ENCODE measurements around the gene CPNE2.

DNA sequence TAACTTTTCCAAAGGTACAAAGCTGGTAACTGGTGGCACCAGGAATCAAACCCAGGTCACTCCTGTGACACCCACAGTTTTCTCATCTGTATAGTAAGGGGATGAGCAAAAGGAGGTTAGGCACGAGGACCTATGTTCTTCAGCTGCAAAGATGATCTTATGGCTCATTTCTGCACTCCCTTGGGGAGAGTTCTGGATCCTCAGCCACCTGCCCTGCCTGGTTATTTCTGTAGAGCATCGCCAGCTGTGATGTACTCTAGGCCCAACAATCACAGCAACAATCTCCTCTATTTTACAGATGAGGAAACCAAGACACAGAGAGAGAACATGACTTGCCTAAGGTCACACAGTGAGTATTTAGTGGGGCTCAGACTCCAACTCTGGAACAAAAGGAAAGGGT lies 5.4 kb upstream of the CPNE2 start:
- TF ChIP-seq, protein P1, sequence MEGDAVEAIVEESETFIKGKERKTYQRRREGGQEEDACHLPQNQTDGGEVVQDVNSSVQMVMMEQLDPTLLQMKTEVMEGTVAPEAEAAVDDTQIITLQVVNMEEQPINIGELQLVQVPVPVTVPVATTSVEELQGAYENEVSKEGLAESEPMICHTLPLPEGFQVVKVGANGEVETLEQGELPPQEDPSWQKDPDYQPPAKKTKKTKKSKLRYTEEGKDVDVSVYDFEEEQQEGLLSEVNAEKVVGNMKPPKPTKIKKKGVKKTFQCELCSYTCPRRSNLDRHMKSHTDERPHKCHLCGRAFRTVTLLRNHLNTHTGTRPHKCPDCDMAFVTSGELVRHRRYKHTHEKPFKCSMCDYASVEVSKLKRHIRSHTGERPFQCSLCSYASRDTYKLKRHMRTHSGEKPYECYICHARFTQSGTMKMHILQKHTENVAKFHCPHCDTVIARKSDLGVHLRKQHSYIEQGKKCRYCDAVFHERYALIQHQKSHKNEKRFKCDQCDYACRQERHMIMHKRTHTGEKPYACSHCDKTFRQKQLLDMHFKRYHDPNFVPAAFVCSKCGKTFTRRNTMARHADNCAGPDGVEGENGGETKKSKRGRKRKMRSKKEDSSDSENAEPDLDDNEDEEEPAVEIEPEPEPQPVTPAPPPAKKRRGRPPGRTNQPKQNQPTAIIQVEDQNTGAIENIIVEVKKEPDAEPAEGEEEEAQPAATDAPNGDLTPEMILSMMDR (conservative IDR thresholded peaks at IDR 0.05), result no peak
- TF ChIP-seq ZFX (IDR thresholded peaks at IDR 0.05), result no peak
